DND-41 (cell line): Measurements from ENCODE around the gene MAMLD1.

Source experiments
- EZH2 ChIP-seq: IDR thresholded peaks from 3 replicates; pipeline ENCODE4 v1.6.1; 2012; ENCODE audit warnings: borderline replicate concordance, low read depth, mild to moderate bottlenecking, moderate library complexity, low read length, inconsistent platforms; ENCODE audit not compliant: severe bottlenecking
- TF ChIP-seq, protein P1 (sequence below): IDR thresholded peaks from 2 replicates; pipeline ENCODE4 v1.5.1; 2012; ENCODE audit warnings: borderline replicate concordance, low read length, moderate library complexity, mild to moderate bottlenecking; ENCODE audit not compliant: poor library complexity, severe bottlenecking; ENCODE audit errors: extremely low read depth

DNA sequence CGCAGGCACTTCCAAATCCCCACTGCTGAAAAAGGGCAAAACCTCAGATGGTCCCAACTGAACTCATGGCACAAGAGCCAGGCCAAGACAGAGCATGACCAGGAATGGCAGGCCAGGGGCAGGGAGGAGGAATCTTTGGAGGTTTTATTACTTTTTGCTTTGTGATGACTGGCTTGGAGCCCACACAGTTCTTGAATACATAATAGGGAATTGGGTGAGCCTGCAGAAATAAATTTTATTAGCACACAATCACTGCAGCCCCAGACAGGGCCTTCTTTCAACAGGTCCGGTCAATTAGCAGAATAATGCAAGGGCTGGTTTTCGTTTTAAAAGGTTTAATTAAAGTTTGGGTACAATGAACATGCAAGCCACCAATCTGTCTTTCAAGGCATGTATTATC is 23.4 kb upstream of the MAMLD1 start:
- TF ChIP-seq, protein P1, sequence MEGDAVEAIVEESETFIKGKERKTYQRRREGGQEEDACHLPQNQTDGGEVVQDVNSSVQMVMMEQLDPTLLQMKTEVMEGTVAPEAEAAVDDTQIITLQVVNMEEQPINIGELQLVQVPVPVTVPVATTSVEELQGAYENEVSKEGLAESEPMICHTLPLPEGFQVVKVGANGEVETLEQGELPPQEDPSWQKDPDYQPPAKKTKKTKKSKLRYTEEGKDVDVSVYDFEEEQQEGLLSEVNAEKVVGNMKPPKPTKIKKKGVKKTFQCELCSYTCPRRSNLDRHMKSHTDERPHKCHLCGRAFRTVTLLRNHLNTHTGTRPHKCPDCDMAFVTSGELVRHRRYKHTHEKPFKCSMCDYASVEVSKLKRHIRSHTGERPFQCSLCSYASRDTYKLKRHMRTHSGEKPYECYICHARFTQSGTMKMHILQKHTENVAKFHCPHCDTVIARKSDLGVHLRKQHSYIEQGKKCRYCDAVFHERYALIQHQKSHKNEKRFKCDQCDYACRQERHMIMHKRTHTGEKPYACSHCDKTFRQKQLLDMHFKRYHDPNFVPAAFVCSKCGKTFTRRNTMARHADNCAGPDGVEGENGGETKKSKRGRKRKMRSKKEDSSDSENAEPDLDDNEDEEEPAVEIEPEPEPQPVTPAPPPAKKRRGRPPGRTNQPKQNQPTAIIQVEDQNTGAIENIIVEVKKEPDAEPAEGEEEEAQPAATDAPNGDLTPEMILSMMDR: no peak
- no peak for TF ChIP-seq EZH2
